ENCODE measurements around the gene GPR132. TPM values are rescaled to one million over a fixed set of nuclear protein-coding genes. Genes with fewer than 3 reads are reported as not detected.
"Not testable (repeated sequence)": the region's sequence is repeated elsewhere in the genome, so short reads cannot be mapped to it uniquely, and the experiment has no call there.

The GPR132 gene, protein sequence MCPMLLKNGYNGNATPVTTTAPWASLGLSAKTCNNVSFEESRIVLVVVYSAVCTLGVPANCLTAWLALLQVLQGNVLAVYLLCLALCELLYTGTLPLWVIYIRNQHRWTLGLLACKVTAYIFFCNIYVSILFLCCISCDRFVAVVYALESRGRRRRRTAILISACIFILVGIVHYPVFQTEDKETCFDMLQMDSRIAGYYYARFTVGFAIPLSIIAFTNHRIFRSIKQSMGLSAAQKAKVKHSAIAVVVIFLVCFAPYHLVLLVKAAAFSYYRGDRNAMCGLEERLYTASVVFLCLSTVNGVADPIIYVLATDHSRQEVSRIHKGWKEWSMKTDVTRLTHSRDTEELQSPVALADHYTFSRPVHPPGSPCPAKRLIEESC
- total RNA-seq, result 1 to 10 TPM in 2 of 6 donors, under 1 TPM in 4; 0.14 to 2.3 (median 0.76) TPM
- polyA plus RNA-seq, result under 1 TPM; 0.38 to 0.46 TPM

- H3K4me3 ChIP-seq, result peak within 1 kb of the TSS in 1 of 4 donors; percentile 25
- WGBS, 2 donors, result 73 to 79% methylated on average over 20 to 22 of the region's 22 CpGs
- DNase-seq (peak in 2 of 6 donors; percentile 53 to 56), FAIRE-seq (no peak), ATAC-seq (peak in 3 of 4 donors; percentile 54 to 64 (median 62))
- H3K9me3 ChIP-seq, result no peaks in the 10 kb centered on the region
- TF ChIP-seq, protein P1, sequence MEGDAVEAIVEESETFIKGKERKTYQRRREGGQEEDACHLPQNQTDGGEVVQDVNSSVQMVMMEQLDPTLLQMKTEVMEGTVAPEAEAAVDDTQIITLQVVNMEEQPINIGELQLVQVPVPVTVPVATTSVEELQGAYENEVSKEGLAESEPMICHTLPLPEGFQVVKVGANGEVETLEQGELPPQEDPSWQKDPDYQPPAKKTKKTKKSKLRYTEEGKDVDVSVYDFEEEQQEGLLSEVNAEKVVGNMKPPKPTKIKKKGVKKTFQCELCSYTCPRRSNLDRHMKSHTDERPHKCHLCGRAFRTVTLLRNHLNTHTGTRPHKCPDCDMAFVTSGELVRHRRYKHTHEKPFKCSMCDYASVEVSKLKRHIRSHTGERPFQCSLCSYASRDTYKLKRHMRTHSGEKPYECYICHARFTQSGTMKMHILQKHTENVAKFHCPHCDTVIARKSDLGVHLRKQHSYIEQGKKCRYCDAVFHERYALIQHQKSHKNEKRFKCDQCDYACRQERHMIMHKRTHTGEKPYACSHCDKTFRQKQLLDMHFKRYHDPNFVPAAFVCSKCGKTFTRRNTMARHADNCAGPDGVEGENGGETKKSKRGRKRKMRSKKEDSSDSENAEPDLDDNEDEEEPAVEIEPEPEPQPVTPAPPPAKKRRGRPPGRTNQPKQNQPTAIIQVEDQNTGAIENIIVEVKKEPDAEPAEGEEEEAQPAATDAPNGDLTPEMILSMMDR (IDR thresholded peaks at IDR 0.05), result no peak
- no peaks in the 10 kb centered on the region for H3K36me3 ChIP-seq
- peak within 1 kb of the TSS in 2 of 4 donors; percentile 36 to 44 for H3K27ac ChIP-seq
- H3K27me3 ChIP-seq, result no peaks in the 10 kb centered on the region
- intact Hi-C loops (cut with DNase I), result no loop called here
- no peaks in the 10 kb centered on the region for H3K4me1 ChIP-seq
Observed at GRCh38 chr14:105065280-105066228, at the start of gene GPR132. Gene GPR132, minus strand, starts transcription at chr14:105065430. Its CDS starts 10,010 bp downstream, at chr14:105055420.

GRCh38 chr14:105109243-105109642 is 44.0 kb upstream of the GPR132 start:
- DNase-seq; intact Hi-C loops (cut with DNase I); H3K27me3 ChIP-seq; H3K4me1 ChIP-seq; H3K36me3 ChIP-seq; H3K4me3 ChIP-seq; H3K9me3 ChIP-seq; H3K27ac ChIP-seq; FAIRE-seq; ATAC-seq: not testable (repeated sequence)
- WGBS, 2 donors, result 87 to 93% methylated on average over 8 of the region's 8 CpGs

GRCh38 chr14:105108516-105108864 is 43.3 kb upstream of the GPR132 start:
- ATAC-seq, result no peak
- intact Hi-C loops (cut with DNase I), result no loop called here
- Histone ChIP-seq H3K27me3 (peaks cover 0 to 4% (median 0%) of the 10 kb centered on the region in 4 donors), H3K9me3 (no peaks in the 10 kb centered on the region), H3K27ac (no peak overlapping the region), H3K4me3 (no peak overlapping the region), H3K36me3 (no peaks in the 10 kb centered on the region), H3K4me1 (no peaks in the 10 kb centered on the region)
- TF ChIP-seq, protein P1 (IDR thresholded peaks at IDR 0.05), result no peak
- FAIRE-seq, result no peak
- no peak for DNase-seq
- WGBS, 2 donors, result 68 to 86% methylated on average over 7 of the region's 7 CpGs

- Histone ChIP-seq H3K36me3 (no peaks in the 10 kb centered on the region), H3K27me3 (peaks cover 0 to 6% (median 0%) of the 10 kb centered on the region in 4 donors), H3K9me3 (no peaks in the 10 kb centered on the region), H3K4me3 (no peak overlapping the region), H3K27ac (no peak overlapping the region), H3K4me1 (no peaks in the 10 kb centered on the region)
- WGBS, 2 donors, result 53 to 70% methylated on average over 9 of the region's 9 CpGs
- DNase-seq, result peak in 1 of 6 donors; percentile 2
- FAIRE-seq, result no peak
- no peak for ATAC-seq
- intact Hi-C loops (cut with DNase I), result no loop called here
- TF ChIP-seq, protein P1 (IDR thresholded peaks at IDR 0.05), result no peak
Observed at GRCh38 chr14:105107781-105108515, 42.7 kb upstream of the GPR132 start.

- FAIRE-seq, result no peak
- Histone ChIP-seq H3K9me3 (no peaks in the 10 kb centered on the region), H3K27me3 (peaks cover 0 to 6% (median 0%) of the 10 kb centered on the region in 4 donors), H3K27ac (no peak overlapping the region), H3K36me3 (no peaks in the 10 kb centered on the region), H3K4me3 (no peak overlapping the region), H3K4me1 (no peaks in the 10 kb centered on the region)
- DNase-seq, result no peak
- 86 to 91% methylated on average over 7 of the region's 7 CpGs for WGBS, 2 donors
- TF ChIP-seq, protein P1 (IDR thresholded peaks at IDR 0.05), result no peak
- no peak for ATAC-seq
- intact Hi-C loops (cut with DNase I), result no loop called here
Observed at GRCh38 chr14:105107351-105107750, 42.1 kb upstream of the GPR132 start.

Measured in pancreas (tissue), 10 donors.